ENCODE measurements around the gene CHRND. TPM values are rescaled to one million over a fixed set of nuclear protein-coding genes. Genes with fewer than 3 reads are reported as not detected.

CHRND gene
- total RNA-seq, 1 experiment from 2014 or later, result not detected

GRCh38 chr2:232528746-232529460, 2.9 kb downstream of the CHRND start:
- no peak for DNase-seq
- H3K4me1 ChIP-seq (replicated peaks; ENCODE audit: insufficient read depth), result no peaks in the 10 kb centered on the region
- no peaks in the 10 kb centered on the region for H3K9me2 ChIP-seq (ENCODE audit: insufficient read depth)
- no peaks in the 10 kb centered on the region for H3K79me2 ChIP-seq (ENCODE audit: low read depth)
- no peaks in the 10 kb centered on the region for H3F3A ChIP-seq (ENCODE audit: insufficient read depth, low read depth)
- H3K27me3 ChIP-seq (ENCODE audit: insufficient read depth, low read depth), result peaks cover 9% of the 10 kb centered on the region
- no TSS peak for BruUV-seq (replicated peaks)
- no peaks in the 10 kb centered on the region for H4K20me1 ChIP-seq (ENCODE audit: insufficient read depth)
- H2AFZ ChIP-seq, result no peak overlapping the region
- no peaks in the 10 kb centered on the region for H3K9me3 ChIP-seq (ENCODE audit: insufficient read depth, low read depth)
- H3K27ac ChIP-seq, result no peak overlapping the region
- no peaks in the 10 kb centered on the region for H3K36me3 ChIP-seq (ENCODE audit: low read depth)
- H3K4me3 ChIP-seq, result no peak overlapping the region
- ChIA-PET CTCF (no interaction called here), POLR2A (ENCODE audit: unreplicated experiment) (no interaction called here)
- no peak overlapping the region for H3K4me2 ChIP-seq
- intact Hi-C loops (cut with micrococcal nuclease; ENCODE audit: unreplicated experiment), result loop anchor here (10.0 kb wide), 2 partner anchors 204 to 624 kb away; no protein-coding TSS in a partner anchor
- TF ChIP-seq, protein P1, sequence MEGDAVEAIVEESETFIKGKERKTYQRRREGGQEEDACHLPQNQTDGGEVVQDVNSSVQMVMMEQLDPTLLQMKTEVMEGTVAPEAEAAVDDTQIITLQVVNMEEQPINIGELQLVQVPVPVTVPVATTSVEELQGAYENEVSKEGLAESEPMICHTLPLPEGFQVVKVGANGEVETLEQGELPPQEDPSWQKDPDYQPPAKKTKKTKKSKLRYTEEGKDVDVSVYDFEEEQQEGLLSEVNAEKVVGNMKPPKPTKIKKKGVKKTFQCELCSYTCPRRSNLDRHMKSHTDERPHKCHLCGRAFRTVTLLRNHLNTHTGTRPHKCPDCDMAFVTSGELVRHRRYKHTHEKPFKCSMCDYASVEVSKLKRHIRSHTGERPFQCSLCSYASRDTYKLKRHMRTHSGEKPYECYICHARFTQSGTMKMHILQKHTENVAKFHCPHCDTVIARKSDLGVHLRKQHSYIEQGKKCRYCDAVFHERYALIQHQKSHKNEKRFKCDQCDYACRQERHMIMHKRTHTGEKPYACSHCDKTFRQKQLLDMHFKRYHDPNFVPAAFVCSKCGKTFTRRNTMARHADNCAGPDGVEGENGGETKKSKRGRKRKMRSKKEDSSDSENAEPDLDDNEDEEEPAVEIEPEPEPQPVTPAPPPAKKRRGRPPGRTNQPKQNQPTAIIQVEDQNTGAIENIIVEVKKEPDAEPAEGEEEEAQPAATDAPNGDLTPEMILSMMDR (conservative IDR thresholded peaks at IDR 0.05), result no peak
- no peak for TF ChIP-seq EZH2 (IDR thresholded peaks at IDR 0.05; ENCODE audit: low read depth)

DNA sequence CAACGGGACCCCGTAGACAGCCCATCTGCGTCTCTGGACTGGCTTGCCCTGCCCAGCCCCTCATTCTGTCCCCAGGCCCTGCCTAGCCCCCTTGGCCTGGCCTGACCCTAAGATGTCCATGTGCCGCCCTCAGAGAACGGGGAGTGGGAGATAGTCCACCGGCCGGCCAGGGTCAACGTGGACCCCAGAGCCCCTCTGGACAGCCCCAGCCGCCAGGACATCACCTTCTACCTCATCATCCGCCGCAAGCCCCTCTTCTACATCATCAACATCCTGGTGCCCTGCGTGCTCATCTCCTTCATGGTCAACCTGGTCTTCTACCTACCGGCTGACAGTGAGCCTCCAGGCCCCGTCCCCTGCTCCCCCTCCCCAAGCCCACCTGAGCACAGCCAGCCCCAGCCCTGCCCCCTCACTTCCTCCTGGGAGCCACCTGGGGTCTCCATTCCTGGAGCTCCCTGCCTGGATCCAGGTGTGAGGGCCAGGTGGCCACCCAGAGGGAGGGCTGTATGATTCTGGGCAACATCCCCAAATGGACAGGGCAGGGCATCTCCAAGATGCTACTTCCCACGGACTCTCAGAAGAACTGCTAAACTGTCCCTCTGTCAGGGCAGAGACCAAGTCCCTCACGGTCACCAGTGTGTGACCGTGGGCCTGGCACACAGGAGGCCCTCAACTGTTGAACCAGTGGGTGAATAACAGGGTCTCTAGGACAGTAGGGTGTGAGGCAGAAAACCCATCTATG, 4.0 kb downstream of the CHRND start:
- TF ChIP-seq, protein P1 (conservative IDR thresholded peaks at IDR 0.05), result no peak
- no peak for TF ChIP-seq EZH2 (IDR thresholded peaks at IDR 0.05; ENCODE audit: low read depth)
- H3K36me3 ChIP-seq (ENCODE audit: low read depth), result no peaks in the 10 kb centered on the region
- H4K20me1 ChIP-seq (ENCODE audit: insufficient read depth), result no peaks in the 10 kb centered on the region
- H2AFZ ChIP-seq, result no peak overlapping the region
- intact Hi-C loops (cut with micrococcal nuclease; ENCODE audit: unreplicated experiment), result loop anchor here (10.0 kb wide), 2 partner anchors 205 to 625 kb away; no protein-coding TSS in a partner anchor
- POLR2A ChIA-PET (ENCODE audit: unreplicated experiment), result interaction anchor here (0.6 kb wide), 1 partner anchor 31 kb away, joined by 6 read pairs; no protein-coding TSS in a partner anchor
- H3K4me3 ChIP-seq, result no peak overlapping the region
- no peak for DNase-seq
- H3K27ac ChIP-seq, result no peak overlapping the region
- H3K4me2 ChIP-seq, result no peak overlapping the region
- no peaks in the 10 kb centered on the region for H3K9me2 ChIP-seq (ENCODE audit: insufficient read depth)
- H3K4me1 ChIP-seq (replicated peaks; ENCODE audit: insufficient read depth), result no peaks in the 10 kb centered on the region
- no peaks in the 10 kb centered on the region for H3K27me3 ChIP-seq (ENCODE audit: insufficient read depth, low read depth)
- H3K79me2 ChIP-seq (ENCODE audit: low read depth), result no peaks in the 10 kb centered on the region
- H3K9me3 ChIP-seq (ENCODE audit: insufficient read depth, low read depth), result no peaks in the 10 kb centered on the region
- no TSS peak for BruUV-seq (replicated peaks)
- CTCF ChIA-PET, result no interaction called here
- H3F3A ChIP-seq (ENCODE audit: insufficient read depth, low read depth), result no peaks in the 10 kb centered on the region

DNA sequence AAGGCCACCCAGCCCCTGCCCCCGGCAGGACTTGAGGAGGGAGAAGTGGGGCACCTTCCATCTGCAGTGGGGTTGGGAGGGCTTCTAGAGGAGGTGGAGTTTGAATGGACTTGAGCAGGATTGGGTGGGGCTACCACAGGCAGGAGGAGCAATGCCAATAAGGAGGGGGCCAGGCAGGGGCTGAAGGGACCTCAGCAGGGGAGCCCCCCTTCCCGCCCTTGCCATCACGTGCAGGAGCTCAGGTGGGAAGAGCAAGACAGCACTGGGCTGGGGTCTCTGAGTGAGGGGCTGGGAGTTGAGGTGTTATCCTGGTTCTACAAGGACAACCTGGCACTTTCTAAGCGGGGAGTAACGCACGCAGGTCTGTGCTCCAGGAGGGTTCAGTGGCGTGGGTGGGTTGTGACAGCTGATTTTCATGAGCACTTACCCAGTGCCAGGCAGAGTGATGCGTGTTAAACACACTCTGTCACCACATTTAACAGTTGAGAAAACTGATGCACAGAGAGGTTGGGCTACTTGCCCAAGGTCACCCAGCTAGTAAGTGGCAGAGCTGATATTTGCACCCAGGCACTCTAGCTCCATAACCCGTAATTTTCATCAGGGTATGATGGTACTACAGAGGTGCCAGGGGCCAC, 4.8 kb downstream of the CHRND start:
- Histone ChIP-seq H2AFZ (no peak overlapping the region), H3K4me3 (no peak overlapping the region), H3K4me2 (no peak overlapping the region), H3K27ac (no peak overlapping the region), H3F3A (ENCODE audit: insufficient read depth, low read depth) (no peaks in the 10 kb centered on the region), H4K20me1 (ENCODE audit: insufficient read depth) (no peaks in the 10 kb centered on the region), H3K9me3 (ENCODE audit: insufficient read depth, low read depth) (no peaks in the 10 kb centered on the region), H3K27me3 (ENCODE audit: insufficient read depth, low read depth) (no peaks in the 10 kb centered on the region), H3K36me3 (ENCODE audit: low read depth) (no peaks in the 10 kb centered on the region), H3K9me2 (ENCODE audit: insufficient read depth) (no peaks in the 10 kb centered on the region), H3K4me1 (replicated peaks; ENCODE audit: insufficient read depth) (no peaks in the 10 kb centered on the region), H3K79me2 (ENCODE audit: low read depth) (no peaks in the 10 kb centered on the region)
- ChIA-PET CTCF (no interaction called here), POLR2A (ENCODE audit: unreplicated experiment) (interaction anchor here (0.6 kb wide), 1 partner anchor 32 kb away, joined by 6 read pairs; no protein-coding TSS in a partner anchor)
- DNase-seq, result no peak
- intact Hi-C loops (cut with micrococcal nuclease; ENCODE audit: unreplicated experiment), result no loop called here
- no peak for TF ChIP-seq EZH2 (IDR thresholded peaks at IDR 0.05; ENCODE audit: low read depth)
- TF ChIP-seq, protein P1 (conservative IDR thresholded peaks at IDR 0.05), result no peak
- BruUV-seq (replicated peaks), result no TSS peak

Data from PC-9 (cell line).